Peyer's patch (tissue), 4 donors: ENCODE data around the gene JAK1. TPM values are rescaled to one million over a fixed set of nuclear protein-coding genes. Genes with fewer than 3 reads are reported as not detected.

ENCODE experiments used
- DNase-seq, 3 donors: peaks; one replicate each; pipeline ENCODE4 v3.0.0-alpha.2; 2017 to 2019
- H3K27ac ChIP-seq, 4 donors: fragments of 200-600 bp; sonication (generic); one replicate each; pipeline ENCODE4 v1.5.1; 2016 to 2019
- H3K27me3 ChIP-seq, 2 donors: fragments of 200-600 bp; sonication (generic); one replicate each; pipeline ENCODE4 v1.5.1; 2019
- H3K36me3 ChIP-seq, 3 donors: fragments of 200-600 bp; sonication (generic); one replicate each; pipeline ENCODE4 v1.5.1; 2016 to 2019
- H3K4me1 ChIP-seq, 4 donors: fragments of 200-600 bp; sonication (generic); one replicate each; pipeline ENCODE4 v1.5.1; 2016 to 2019
- H3K4me3 ChIP-seq, 4 donors: fragments of 200-600 bp; sonication (generic); 1 replicate in 3 of 4; 2 replicates in 1 of 4; pipeline ENCODE4 v1.5.1; 2016 to 2019; ENCODE audit warnings: mild to moderate bottlenecking in 1 of 4
- H3K9me3 ChIP-seq, 4 donors: fragments of 200-600 bp; sonication (generic); one replicate each; pipeline ENCODE4 v1.5.1; 2016 to 2019; ENCODE audit warnings: mild to moderate bottlenecking in 1 of 4
- POLR2A ChIP-seq, 2 donors: fragments of 450-650 bp; IDR thresholded peaks; one replicate each; pipeline ENCODE4 v1.5.1; 2017; ENCODE audit warnings: antibody characterized with exemption in 2 of 2, mild to moderate bottlenecking in 2 of 2, moderate library complexity in 2 of 2
- total RNA-seq, 4 donors: library from RNA; depleted of rRNA; stranded (reverse); fragments of >200 nt; gene quantifications; one replicate each; pipeline ENCODE4 v1.1.0, GENCODE V29; 2016
- TF ChIP-seq, protein P1 (sequence below), 6 experiments: fragments of 450-650 bp in 4 of 6; fragments of 200-600 bp in 2 of 6; sonication (generic) in 1 of 6; IDR thresholded peaks; one replicate each; pipeline ENCODE4 v1.5.1; 2017 to 2019; ENCODE audit warnings: antibody characterized with exemption in 6 of 6, mild to moderate bottlenecking in 3 of 6, moderate library complexity in 1 of 6

The JAK1 gene
- total RNA-seq, 4 donors from 2014 or later: 116 to 251 (median 126) TPM

DNA sequence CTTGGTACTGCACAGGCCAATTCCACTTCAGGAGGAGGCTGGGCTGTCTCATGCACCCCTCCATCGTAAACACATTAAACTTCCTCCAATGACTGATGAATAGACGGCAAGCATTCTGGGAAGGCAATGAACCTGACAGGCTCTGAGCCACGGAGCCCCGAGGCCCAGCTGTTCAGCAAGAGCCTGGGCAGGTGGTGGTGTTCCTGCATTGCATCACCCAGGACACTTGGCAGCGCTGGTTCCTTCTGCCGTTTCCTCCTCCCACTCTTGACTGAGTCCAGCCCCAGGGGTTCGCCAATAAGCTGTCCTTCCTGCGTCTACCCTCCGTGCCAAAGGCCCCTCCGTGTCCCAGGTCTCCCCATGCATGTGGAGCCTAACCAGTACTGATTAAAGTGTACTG is 109.8 kb downstream of the JAK1 start:
- Histone ChIP-seq H3K9me3 (no peaks in the 10 kb centered on the region), H3K27ac (no peak overlapping the region), H3K4me1 (peaks cover 0 to 5% (median 0%) of the 10 kb centered on the region in 4 donors), H3K27me3 (no peaks in the 10 kb centered on the region), H3K36me3 (peaks cover 0 to 85% (median 0%) of the 10 kb centered on the region in 3 donors), H3K4me3 (no peak overlapping the region)
- no peak for DNase-seq
- no peak for TF ChIP-seq POLR2A (IDR thresholded peaks at IDR 0.05)
- TF ChIP-seq, protein P1, sequence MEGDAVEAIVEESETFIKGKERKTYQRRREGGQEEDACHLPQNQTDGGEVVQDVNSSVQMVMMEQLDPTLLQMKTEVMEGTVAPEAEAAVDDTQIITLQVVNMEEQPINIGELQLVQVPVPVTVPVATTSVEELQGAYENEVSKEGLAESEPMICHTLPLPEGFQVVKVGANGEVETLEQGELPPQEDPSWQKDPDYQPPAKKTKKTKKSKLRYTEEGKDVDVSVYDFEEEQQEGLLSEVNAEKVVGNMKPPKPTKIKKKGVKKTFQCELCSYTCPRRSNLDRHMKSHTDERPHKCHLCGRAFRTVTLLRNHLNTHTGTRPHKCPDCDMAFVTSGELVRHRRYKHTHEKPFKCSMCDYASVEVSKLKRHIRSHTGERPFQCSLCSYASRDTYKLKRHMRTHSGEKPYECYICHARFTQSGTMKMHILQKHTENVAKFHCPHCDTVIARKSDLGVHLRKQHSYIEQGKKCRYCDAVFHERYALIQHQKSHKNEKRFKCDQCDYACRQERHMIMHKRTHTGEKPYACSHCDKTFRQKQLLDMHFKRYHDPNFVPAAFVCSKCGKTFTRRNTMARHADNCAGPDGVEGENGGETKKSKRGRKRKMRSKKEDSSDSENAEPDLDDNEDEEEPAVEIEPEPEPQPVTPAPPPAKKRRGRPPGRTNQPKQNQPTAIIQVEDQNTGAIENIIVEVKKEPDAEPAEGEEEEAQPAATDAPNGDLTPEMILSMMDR (IDR thresholded peaks at IDR 0.05): no peak

DNA sequence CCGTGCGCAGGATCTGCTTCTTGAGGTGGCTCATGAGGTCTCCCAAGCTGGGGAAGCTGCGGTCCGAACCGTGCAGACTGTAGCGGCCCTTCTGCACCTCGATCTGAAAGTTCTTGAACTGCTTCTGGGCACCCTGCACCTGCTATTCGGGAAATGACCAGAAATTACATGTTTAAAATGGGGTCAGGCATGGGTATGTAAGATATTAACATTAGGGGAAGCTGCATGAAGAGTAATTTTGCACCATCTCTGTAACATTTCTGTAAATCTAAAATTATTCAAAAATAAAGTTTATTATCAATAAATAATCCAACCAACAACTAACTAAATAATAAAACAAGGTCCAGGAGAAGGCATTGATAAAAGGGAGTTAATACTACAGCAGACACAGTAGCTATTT is 110.8 kb downstream of the JAK1 start:
- DNase-seq: no peak
- Histone ChIP-seq H3K4me3 (no peak overlapping the region), H3K36me3 (peaks cover 0 to 92% (median 0%) of the 10 kb centered on the region in 3 donors), H3K27ac (no peak overlapping the region), H3K27me3 (no peaks in the 10 kb centered on the region), H3K9me3 (no peaks in the 10 kb centered on the region), H3K4me1 (no peaks in the 10 kb centered on the region)
- no peak for TF ChIP-seq POLR2A (IDR thresholded peaks at IDR 0.05)
- TF ChIP-seq, protein P1 (IDR thresholded peaks at IDR 0.05): no peak

DNA sequence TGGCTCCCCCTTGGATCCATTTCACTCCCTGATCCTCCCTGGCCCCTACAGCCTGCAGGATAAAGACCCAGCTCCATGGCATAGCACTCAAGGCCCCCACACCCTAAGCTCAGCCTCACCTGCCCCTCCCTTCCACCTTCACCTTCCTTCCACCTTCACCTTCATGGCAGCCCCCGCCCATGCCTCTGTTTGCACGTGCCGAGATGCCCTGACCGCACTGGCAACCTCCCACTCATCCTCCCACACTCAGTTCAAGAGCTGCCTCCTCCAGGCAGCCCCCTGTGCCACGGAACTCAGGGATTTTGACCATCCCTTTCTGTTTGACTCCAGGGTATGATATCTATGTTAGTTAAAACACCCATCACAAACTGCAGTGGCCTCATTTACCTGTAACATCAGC is 111.7 kb downstream of the JAK1 start:
- Histone ChIP-seq H3K27me3 (no peaks in the 10 kb centered on the region), H3K27ac (no peak overlapping the region), H3K9me3 (no peaks in the 10 kb centered on the region), H3K36me3 (peaks cover 0 to 92% (median 0%) of the 10 kb centered on the region in 3 donors), H3K4me3 (no peak overlapping the region), H3K4me1 (no peaks in the 10 kb centered on the region)
- DNase-seq: no peak
- no peak for TF ChIP-seq POLR2A (IDR thresholded peaks at IDR 0.05)
- TF ChIP-seq, protein P1 (IDR thresholded peaks at IDR 0.05): no peak

DNA sequence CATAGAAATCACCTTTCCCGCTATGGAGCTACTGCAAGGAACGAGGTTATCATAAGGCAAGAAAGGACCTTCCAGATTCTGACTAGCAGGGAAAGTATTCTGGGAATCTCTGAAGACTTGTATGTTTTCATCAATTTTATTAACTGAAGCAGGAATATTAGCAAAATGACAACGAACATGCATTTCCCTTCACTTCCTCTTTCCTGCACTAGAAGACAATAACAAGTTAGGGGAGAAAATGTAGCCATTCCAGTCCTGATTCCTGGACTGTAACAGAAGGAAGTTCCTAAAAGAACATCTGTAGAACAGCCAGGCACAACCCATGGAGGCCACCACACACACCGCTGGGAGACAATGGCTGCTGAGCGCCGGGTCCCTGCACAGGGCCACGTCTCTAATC is 114.7 kb downstream of the JAK1 start:
- Histone ChIP-seq H3K36me3 (peaks cover 0 to 90% (median 0%) of the 10 kb centered on the region in 3 donors), H3K4me1 (no peaks in the 10 kb centered on the region), H3K27ac (no peak overlapping the region), H3K9me3 (no peaks in the 10 kb centered on the region), H3K27me3 (no peaks in the 10 kb centered on the region), H3K4me3 (no peak overlapping the region)
- no peak for TF ChIP-seq POLR2A (IDR thresholded peaks at IDR 0.05)
- TF ChIP-seq, protein P1 (IDR thresholded peaks at IDR 0.05): no peak
- no peak for DNase-seq

DNA sequence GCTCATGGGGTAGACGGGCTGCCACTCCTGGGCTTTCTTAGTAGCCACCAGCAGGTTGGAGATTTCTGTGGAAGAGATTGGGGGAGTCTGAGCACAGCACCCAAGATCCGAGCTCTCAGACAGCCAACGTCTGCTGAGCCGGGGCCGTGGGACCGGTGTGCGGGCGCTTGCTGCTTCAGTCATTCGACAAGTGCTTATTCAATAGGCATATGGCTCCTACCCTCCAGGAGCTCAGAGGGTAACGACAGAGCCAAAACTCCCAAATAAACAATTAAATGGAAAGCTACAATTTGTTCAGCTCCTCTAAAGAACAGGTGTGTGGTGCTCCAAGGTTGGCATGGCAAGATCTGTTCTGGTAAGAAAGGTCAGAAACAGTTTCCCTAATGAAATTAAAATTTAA is 115.5 kb downstream of the JAK1 start:
- Histone ChIP-seq H3K36me3 (peaks cover 0 to 90% (median 0%) of the 10 kb centered on the region in 3 donors), H3K27me3 (no peaks in the 10 kb centered on the region)
- no peak for TF ChIP-seq POLR2A (IDR thresholded peaks at IDR 0.05)
- TF ChIP-seq, protein P1 (IDR thresholded peaks at IDR 0.05): no peak

DNA sequence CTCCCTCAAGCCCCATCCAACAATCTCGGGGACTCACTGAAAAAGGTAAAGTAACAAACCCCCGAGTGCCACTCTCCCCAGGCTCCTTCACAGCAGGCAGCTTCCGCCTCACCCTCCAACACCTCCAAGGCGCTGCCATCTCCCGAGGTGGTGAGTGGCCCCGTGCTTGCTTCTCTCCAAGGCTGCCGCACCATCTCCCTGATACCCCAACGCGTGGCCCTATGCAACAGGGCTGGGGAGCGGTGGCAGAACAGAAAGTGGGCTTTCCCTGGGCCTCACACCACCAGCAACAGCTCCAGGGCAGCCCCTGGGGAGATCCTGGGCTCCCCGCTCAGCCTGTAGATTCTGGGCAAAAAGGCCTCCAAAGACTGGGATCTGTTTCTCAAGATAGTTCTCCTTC is 116.4 kb downstream of the JAK1 start:
- TF ChIP-seq, protein P1 (IDR thresholded peaks at IDR 0.05): no peak
- TF ChIP-seq POLR2A (IDR thresholded peaks at IDR 0.05): no peak
- Histone ChIP-seq H3K4me3 (no peak overlapping the region), H3K36me3 (peaks cover 0 to 90% (median 0%) of the 10 kb centered on the region in 3 donors), H3K27ac (no peak overlapping the region), H3K4me1 (no peaks in the 10 kb centered on the region), H3K9me3 (no peaks in the 10 kb centered on the region), H3K27me3 (no peaks in the 10 kb centered on the region)
- no peak for DNase-seq

More for the DNA sequence above, 115.5 kb downstream of the JAK1 start:
- Histone ChIP-seq H3K9me3 (no peaks in the 10 kb centered on the region), H3K4me3 (no peak overlapping the region), H3K4me1 (no peaks in the 10 kb centered on the region), H3K27ac (no peak overlapping the region)
- DNase-seq: no peak
